Measurements from ENCODE around the gene MAGI2. TPM values are rescaled to one million over a fixed set of nuclear protein-coding genes. Genes with fewer than 3 reads are reported as not detected.

The MAGI2 gene
- total RNA-seq, 1 donor from 2014 or later, result 5.4 TPM

GRCh38 chr7:78433421-78433820, 1020.0 kb downstream of the MAGI2 start:
- DNase-seq (ENCODE audit: low read depth) (no peak), FAIRE-seq (no peak)
- no peaks in the 10 kb centered on the region for H3K9me3 ChIP-seq (ENCODE audit: insufficient read depth, low read depth, low read length)
- no peak overlapping the region for H3K27ac ChIP-seq (ENCODE audit: low read depth, low read length)
- H3K9ac ChIP-seq (ENCODE audit: low read length), result no peak overlapping the region
- peaks cover 11% of the 10 kb centered on the region for H3K4me1 Mint-ChIP-seq (ENCODE audit: low read depth, unreplicated experiment)
- H3K79me2 ChIP-seq (ENCODE audit: insufficient read depth, low read length), result no peaks in the 10 kb centered on the region
- no peak overlapping the region for H3K4me3 ChIP-seq (ENCODE audit: insufficient read depth, low read depth, low read length)
- H3K27me3 Mint-ChIP-seq (ENCODE audit: low read depth, unreplicated experiment), result no peaks in the 10 kb centered on the region
- no peak overlapping the region for H3K4me3 Mint-ChIP-seq (ENCODE audit: unreplicated experiment)
- H3K4me1 ChIP-seq (ENCODE audit: insufficient read depth, low read length), result peaks cover 7% of the 10 kb centered on the region
- H3K9me3 Mint-ChIP-seq (ENCODE audit: unreplicated experiment), result peaks cover 2% of the 10 kb centered on the region
- no peaks in the 10 kb centered on the region for H3K36me3 Mint-ChIP-seq (ENCODE audit: low read depth, unreplicated experiment)
- H3K27ac Mint-ChIP-seq (ENCODE audit: unreplicated experiment), result no peak overlapping the region
- H4K20me1 ChIP-seq (ENCODE audit: insufficient read depth, low read length), result no peaks in the 10 kb centered on the region
- H2AFZ ChIP-seq (ENCODE audit: low read depth, low read length), result no peak overlapping the region
- TF ChIP-seq EZH2 (IDR thresholded peaks at IDR 0.05; ENCODE audit: insufficient read depth, low read length) (no peak), CTCF (IDR thresholded peaks at IDR 0.05; ENCODE audit: insufficient read depth, low read depth, low read length) (no peak)
- no peaks in the 10 kb centered on the region for H3K36me3 ChIP-seq (ENCODE audit: insufficient read depth, low read length)
- H3K4me2 ChIP-seq (ENCODE audit: low read length), result no peak overlapping the region
- H3K27me3 ChIP-seq (ENCODE audit: insufficient read depth, low read length), result no peaks in the 10 kb centered on the region

- no peak for FAIRE-seq
These were observed 1023.6 kb downstream of the MAGI2 start for GRCh38 chr7:78429878-78430277.

More at GRCh38 chr7:78429878-78430277, 1023.6 kb downstream of the MAGI2 start:
- Mint-ChIP-seq H3K4me3 (ENCODE audit: unreplicated experiment) (no peak overlapping the region), H3K27me3 (ENCODE audit: low read depth, unreplicated experiment) (no peaks in the 10 kb centered on the region), H3K27ac (ENCODE audit: unreplicated experiment) (no peak overlapping the region), H3K36me3 (ENCODE audit: low read depth, unreplicated experiment) (no peaks in the 10 kb centered on the region), H3K4me1 (ENCODE audit: low read depth, unreplicated experiment) (no peaks in the 10 kb centered on the region), H3K9me3 (ENCODE audit: unreplicated experiment) (peaks cover 3% of the 10 kb centered on the region)
- H3K4me1 ChIP-seq (ENCODE audit: insufficient read depth, low read length), result no peaks in the 10 kb centered on the region
- H4K20me1 ChIP-seq (ENCODE audit: insufficient read depth, low read length), result no peaks in the 10 kb centered on the region
- no peak overlapping the region for H3K4me2 ChIP-seq (ENCODE audit: low read length)
- no peak for DNase-seq (ENCODE audit: low read depth)
- TF ChIP-seq CTCF (IDR thresholded peaks at IDR 0.05; ENCODE audit: insufficient read depth, low read depth, low read length) (no peak), EZH2 (IDR thresholded peaks at IDR 0.05; ENCODE audit: insufficient read depth, low read length) (no peak)
- no peaks in the 10 kb centered on the region for H3K9me3 ChIP-seq (ENCODE audit: insufficient read depth, low read depth, low read length)
- H3K9ac ChIP-seq (ENCODE audit: low read length), result no peak overlapping the region
- H3K79me2 ChIP-seq (ENCODE audit: insufficient read depth, low read length), result no peaks in the 10 kb centered on the region
- no peak overlapping the region for H3K4me3 ChIP-seq (ENCODE audit: insufficient read depth, low read depth, low read length)
- no peak overlapping the region for H3K27ac ChIP-seq (ENCODE audit: low read depth, low read length)
- H3K36me3 ChIP-seq (ENCODE audit: insufficient read depth, low read length), result no peaks in the 10 kb centered on the region
- no peaks in the 10 kb centered on the region for H3K27me3 ChIP-seq (ENCODE audit: insufficient read depth, low read length)
- no peak overlapping the region for H2AFZ ChIP-seq (ENCODE audit: low read depth, low read length)

All from astrocyte (in vitro differentiated cells and primary cell).